GM23338 (cell line): ENCODE results near the gene CASQ2. TPM values are rescaled to one million over a fixed set of nuclear protein-coding genes. Genes with fewer than 3 reads are reported as not detected.
A peak's percentile ranks its signal among the peaks of the same experiment; 100 is the strongest.

ENCODE experiments used
- ATAC-seq: fragments of 200-7000 bp; cut with Tn5 transposase; 3 replicates; pipeline ENCODE4 v1.9.1; 2020
- DNase-seq: peaks from one replicate; pipeline ENCODE4 v3.0.0-alpha.2; 2015; ENCODE audit warnings: low spot score
- H2AFZ ChIP-seq: fragments of 200-600 bp; sonication (generic); 2 replicates; pipeline ENCODE4 v1.8.0; 2016; ENCODE audit warnings: antibody characterized with exemption, mild to moderate bottlenecking, moderate library complexity
- H3F3A ChIP-seq: fragments of 200-600 bp; sonication (generic); replicated peaks from 2 replicates; pipeline ENCODE4 v1.8.0; 2017; ENCODE audit warnings: antibody characterized with exemption, mixed run types, low read depth
- H3K27ac ChIP-seq: fragments of 200-600 bp; sonication (generic); 2 replicates; pipeline ENCODE4 v1.6.1; 2016; ENCODE audit warnings: low read depth
- H3K27me3 ChIP-seq: fragments of 200-600 bp; sonication (generic); 2 replicates; pipeline ENCODE4 v1.8.0; 2016; ENCODE audit warnings: mild to moderate bottlenecking, mixed run types, moderate library complexity; ENCODE audit not compliant: insufficient read depth
- H3K36me3 ChIP-seq: fragments of 200-600 bp; sonication (generic); 2 replicates; pipeline ENCODE4 v1.8.0; 2016; ENCODE audit warnings: mild to moderate bottlenecking; ENCODE audit not compliant: insufficient read depth
- H3K4me1 ChIP-seq: fragments of 200-600 bp; sonication (generic); 2 replicates; pipeline ENCODE4 v1.8.0; 2016; ENCODE audit warnings: mild to moderate bottlenecking, moderate library complexity; ENCODE audit not compliant: insufficient read depth
- H3K4me2 ChIP-seq: fragments of 200-600 bp; sonication (generic); 2 replicates; pipeline ENCODE4 v1.7.1; 2017; ENCODE audit warnings: mixed run types
- H3K4me3 ChIP-seq: fragments of 200-600 bp; sonication (generic); 2 replicates; pipeline ENCODE4 v1.6.1; 2016; ENCODE audit warnings: mixed run types
- H3K79me2 ChIP-seq: fragments of 200-600 bp; sonication (generic); replicated peaks from 2 replicates; pipeline ENCODE4 v1.8.0; 2017; ENCODE audit warnings: mild to moderate bottlenecking; ENCODE audit not compliant: insufficient read depth
- H3K9me2 ChIP-seq: fragments of 200-600 bp; sonication (generic); 2 replicates; pipeline ENCODE4 v1.8.0; 2017; ENCODE audit not compliant: insufficient read depth
- H4K20me1 ChIP-seq: fragments of 200-600 bp; sonication (generic); replicated peaks from 2 replicates; pipeline ENCODE4 v1.8.0; 2017; ENCODE audit warnings: mild to moderate bottlenecking; ENCODE audit not compliant: insufficient read depth
- H3K27ac Mint-ChIP-seq: 2 replicates; pipeline ENCODE4 v1.8.0; 2020; ENCODE audit warnings: inconsistent platforms, mild to moderate bottlenecking, moderate library complexity, mixed read lengths
- H3K27me3 Mint-ChIP-seq: 3 replicates; pipeline ENCODE4 v1.8.0; 2022; ENCODE audit warnings: low read depth, mild to moderate bottlenecking, moderate library complexity, mixed read lengths, inconsistent platforms; ENCODE audit not compliant: insufficient read depth, poor library complexity
- H3K36me3 Mint-ChIP-seq: 3 replicates; pipeline ENCODE4 v1.8.0; 2021; ENCODE audit warnings: low read depth, mild to moderate bottlenecking, inconsistent platforms, moderate library complexity, mixed read lengths
- H3K4me1 Mint-ChIP-seq: 3 replicates; pipeline ENCODE4 v1.8.0; 2020; ENCODE audit warnings: mild to moderate bottlenecking, inconsistent platforms, mixed read lengths
- H3K4me3 Mint-ChIP-seq: 3 replicates; pipeline ENCODE4 v1.8.0; 2021; ENCODE audit warnings: moderate library complexity, mild to moderate bottlenecking, inconsistent platforms, mixed read lengths
- H3K9me3 Mint-ChIP-seq: 3 replicates; pipeline ENCODE4 v1.8.0; 2020; ENCODE audit warnings: moderate library complexity, mild to moderate bottlenecking, inconsistent platforms, mixed read lengths
- CREB1 ChIP-seq: fragments of 250-450 bp; sonication (Bioruptor Pico); IDR thresholded peaks from 2 replicates; pipeline ENCODE4 v1.5.0; 2020; ENCODE audit warnings: low read depth, mild to moderate bottlenecking, moderate library complexity
- EZH2 ChIP-seq: fragments of 200-600 bp; sonication (generic); IDR thresholded peaks from one replicate; pipeline ENCODE4 v1.8.0; 2017; ENCODE audit warnings: antibody characterized with exemption, mild to moderate bottlenecking, low read depth; ENCODE audit not compliant: unreplicated experiment
- EZH2phosphoT487 ChIP-seq: fragments of 200-600 bp; sonication (generic); IDR thresholded peaks from one replicate; pipeline ENCODE4 v1.8.1; 2018; ENCODE audit warnings: antibody characterized with exemption; ENCODE audit not compliant: unreplicated experiment
- JUNB ChIP-seq: IDR thresholded peaks from one replicate; pipeline ENCODE4 v1.6.1; 2016; ENCODE audit warnings: antibody characterized with exemption; ENCODE audit not compliant: unreplicated experiment
- NANOG ChIP-seq: IDR thresholded peaks from 2 replicates; pipeline ENCODE4 v1.6.1; 2016; ENCODE audit warnings: antibody characterized with exemption, borderline replicate concordance
- POLR2AphosphoS5 ChIP-seq: IDR thresholded peaks from 2 replicates; pipeline ENCODE4 v1.6.1; 2016; ENCODE audit warnings: antibody characterized with exemption, low read depth
- STAT1 ChIP-seq: IDR thresholded peaks from one replicate; pipeline ENCODE4 v1.6.1; 2016; ENCODE audit warnings: antibody characterized with exemption; ENCODE audit not compliant: unreplicated experiment
- ZNF114 ChIP-seq: fragments of 250-450 bp; sonication (Bioruptor Pico); IDR thresholded peaks from 2 replicates; pipeline ENCODE4 v1.5.0; 2020; ENCODE audit warnings: mild to moderate bottlenecking, moderate library complexity
- ZNF331 ChIP-seq: fragments of 250-450 bp; sonication (Bioruptor Pico); IDR thresholded peaks from 2 replicates; pipeline ENCODE4 v1.5.0; 2020; ENCODE audit warnings: low read depth, mild to moderate bottlenecking, moderate library complexity
- polyA plus RNA-seq: library from polyadenylated mRNA; unstranded; fragments of >200 nt; fragmentation: Nextera tagmentation; extraction: Ambion mirVana; gene quantifications from 2 replicates; pipeline ENCODE4 v1.2.1, GENCODE V29; 2016
- total RNA-seq: library from RNA; depleted of rRNA; stranded (reverse); fragments of >200 nt; shearing (Covaris generic); gene quantifications from 2 replicates; pipeline ENCODE4 v1.2.3, GENCODE V29; 2014
- TF ChIP-seq, protein P1 (sequence below): IDR thresholded peaks from 2 replicates; pipeline ENCODE4 v1.6.1; 2016; ENCODE audit warnings: antibody characterized with exemption
- TF ChIP-seq, protein P2 (sequence below): fragments of 250-450 bp; sonication (Bioruptor Pico); IDR thresholded peaks from 2 replicates; pipeline ENCODE4 v1.5.0; 2020; ENCODE audit warnings: mild to moderate bottlenecking, moderate library complexity
- TF ChIP-seq, protein P3 (sequence below), 2 experiments: fragments of 200-600 bp in 1 of 2; sonication (generic) in 1 of 2; conservative IDR thresholded peaks; 2 replicates each; pipeline versions ENCODE4 v1.5.1 to v1.6.1; 2016 to 2017; ENCODE audit warnings: antibody characterized with exemption in 2 of 2, low read depth in 2 of 2, mild to moderate bottlenecking in 2 of 2, moderate library complexity in 1 of 2
- TF ChIP-seq, protein P4 (sequence below): IDR thresholded peaks from one replicate; pipeline ENCODE4 v1.6.1; 2018; ENCODE audit warnings: antibody characterized with exemption; ENCODE audit not compliant: unreplicated experiment

CASQ2 gene
- total and polyA plus RNA-seq, 2 experiments from 2014 or later = not detected

DNA sequence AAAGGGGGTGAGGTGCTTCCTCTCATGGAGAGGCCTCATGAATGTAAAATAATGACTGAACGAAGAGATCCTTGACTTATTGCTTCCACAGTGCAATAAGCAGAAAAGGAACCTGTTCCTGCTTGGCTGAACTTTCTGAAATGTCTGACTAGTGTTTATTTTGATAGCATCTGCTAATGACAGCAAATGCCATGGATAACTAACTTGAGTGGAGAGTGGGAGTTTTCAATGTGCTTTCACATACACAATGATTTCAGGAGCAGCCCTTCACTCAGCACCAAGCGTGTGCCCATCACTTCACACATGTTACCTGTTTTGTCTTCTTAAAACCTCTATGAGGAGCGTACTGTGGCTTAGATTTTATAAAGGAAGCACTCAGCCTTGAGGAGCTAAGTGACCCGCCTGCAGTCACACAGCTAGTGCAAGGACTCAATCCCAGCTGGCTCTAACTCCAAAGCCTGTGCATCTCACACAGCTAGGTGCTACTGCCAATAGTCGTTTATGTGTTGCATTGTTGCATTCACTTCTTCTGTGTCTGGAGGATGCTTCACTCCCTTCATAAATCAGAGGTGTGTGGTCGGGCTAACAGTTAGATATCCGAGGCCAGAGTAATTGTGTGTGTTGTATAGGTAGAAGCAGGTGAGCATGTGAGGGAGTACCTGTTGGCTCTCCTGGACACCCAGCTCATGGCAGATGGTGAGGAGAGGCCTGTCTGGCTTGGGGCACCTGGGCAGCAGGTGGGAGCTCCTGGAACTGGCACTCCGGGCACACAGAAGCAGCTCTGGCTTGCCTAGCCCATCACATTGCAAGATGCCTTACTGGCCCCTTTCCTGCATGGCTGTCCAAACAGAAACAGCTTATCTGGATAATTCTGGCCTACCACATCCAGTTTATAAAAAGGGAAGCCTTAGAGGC lies 12.8 kb downstream of the CASQ2 start:
- Histone ChIP-seq H3K4me2 (no peak overlapping the region), H3K4me1 (no peaks in the 10 kb centered on the region), H3K27me3 (no peaks in the 10 kb centered on the region), H2AFZ (peak overlapping the region; percentile 43; the same call in 1 of the 2 replicates), H4K20me1 (no peaks in the 10 kb centered on the region), H3K9me2 (no peaks in the 10 kb centered on the region), H3K4me3 (no peak overlapping the region), H3K79me2 (no peaks in the 10 kb centered on the region), H3K27ac (no peak overlapping the region), H3F3A (no peaks in the 10 kb centered on the region), H3K36me3 (no peaks in the 10 kb centered on the region)
- Mint-ChIP-seq H3K4me3 (no peak overlapping the region), H3K27ac (no peak overlapping the region), H3K27me3 (peaks cover 2% of the 10 kb centered on the region), H3K4me1 (no peaks in the 10 kb centered on the region), H3K9me3 (peaks cover 2% of the 10 kb centered on the region; the same call in 1 of the 3 replicates), H3K36me3 (no peaks in the 10 kb centered on the region)
- ATAC-seq (no peak), DNase-seq (no peak)
- no peak for TF ChIP-seq JUNB
- TF ChIP-seq, protein P1, sequence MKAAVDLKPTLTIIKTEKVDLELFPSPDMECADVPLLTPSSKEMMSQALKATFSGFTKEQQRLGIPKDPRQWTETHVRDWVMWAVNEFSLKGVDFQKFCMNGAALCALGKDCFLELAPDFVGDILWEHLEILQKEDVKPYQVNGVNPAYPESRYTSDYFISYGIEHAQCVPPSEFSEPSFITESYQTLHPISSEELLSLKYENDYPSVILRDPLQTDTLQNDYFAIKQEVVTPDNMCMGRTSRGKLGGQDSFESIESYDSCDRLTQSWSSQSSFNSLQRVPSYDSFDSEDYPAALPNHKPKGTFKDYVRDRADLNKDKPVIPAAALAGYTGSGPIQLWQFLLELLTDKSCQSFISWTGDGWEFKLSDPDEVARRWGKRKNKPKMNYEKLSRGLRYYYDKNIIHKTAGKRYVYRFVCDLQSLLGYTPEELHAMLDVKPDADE = no peak
- no peak for TF ChIP-seq EZH2phosphoT487
- no peak for TF ChIP-seq CREB1 (CRISPR knock-in tag)
- TF ChIP-seq, protein P2, sequence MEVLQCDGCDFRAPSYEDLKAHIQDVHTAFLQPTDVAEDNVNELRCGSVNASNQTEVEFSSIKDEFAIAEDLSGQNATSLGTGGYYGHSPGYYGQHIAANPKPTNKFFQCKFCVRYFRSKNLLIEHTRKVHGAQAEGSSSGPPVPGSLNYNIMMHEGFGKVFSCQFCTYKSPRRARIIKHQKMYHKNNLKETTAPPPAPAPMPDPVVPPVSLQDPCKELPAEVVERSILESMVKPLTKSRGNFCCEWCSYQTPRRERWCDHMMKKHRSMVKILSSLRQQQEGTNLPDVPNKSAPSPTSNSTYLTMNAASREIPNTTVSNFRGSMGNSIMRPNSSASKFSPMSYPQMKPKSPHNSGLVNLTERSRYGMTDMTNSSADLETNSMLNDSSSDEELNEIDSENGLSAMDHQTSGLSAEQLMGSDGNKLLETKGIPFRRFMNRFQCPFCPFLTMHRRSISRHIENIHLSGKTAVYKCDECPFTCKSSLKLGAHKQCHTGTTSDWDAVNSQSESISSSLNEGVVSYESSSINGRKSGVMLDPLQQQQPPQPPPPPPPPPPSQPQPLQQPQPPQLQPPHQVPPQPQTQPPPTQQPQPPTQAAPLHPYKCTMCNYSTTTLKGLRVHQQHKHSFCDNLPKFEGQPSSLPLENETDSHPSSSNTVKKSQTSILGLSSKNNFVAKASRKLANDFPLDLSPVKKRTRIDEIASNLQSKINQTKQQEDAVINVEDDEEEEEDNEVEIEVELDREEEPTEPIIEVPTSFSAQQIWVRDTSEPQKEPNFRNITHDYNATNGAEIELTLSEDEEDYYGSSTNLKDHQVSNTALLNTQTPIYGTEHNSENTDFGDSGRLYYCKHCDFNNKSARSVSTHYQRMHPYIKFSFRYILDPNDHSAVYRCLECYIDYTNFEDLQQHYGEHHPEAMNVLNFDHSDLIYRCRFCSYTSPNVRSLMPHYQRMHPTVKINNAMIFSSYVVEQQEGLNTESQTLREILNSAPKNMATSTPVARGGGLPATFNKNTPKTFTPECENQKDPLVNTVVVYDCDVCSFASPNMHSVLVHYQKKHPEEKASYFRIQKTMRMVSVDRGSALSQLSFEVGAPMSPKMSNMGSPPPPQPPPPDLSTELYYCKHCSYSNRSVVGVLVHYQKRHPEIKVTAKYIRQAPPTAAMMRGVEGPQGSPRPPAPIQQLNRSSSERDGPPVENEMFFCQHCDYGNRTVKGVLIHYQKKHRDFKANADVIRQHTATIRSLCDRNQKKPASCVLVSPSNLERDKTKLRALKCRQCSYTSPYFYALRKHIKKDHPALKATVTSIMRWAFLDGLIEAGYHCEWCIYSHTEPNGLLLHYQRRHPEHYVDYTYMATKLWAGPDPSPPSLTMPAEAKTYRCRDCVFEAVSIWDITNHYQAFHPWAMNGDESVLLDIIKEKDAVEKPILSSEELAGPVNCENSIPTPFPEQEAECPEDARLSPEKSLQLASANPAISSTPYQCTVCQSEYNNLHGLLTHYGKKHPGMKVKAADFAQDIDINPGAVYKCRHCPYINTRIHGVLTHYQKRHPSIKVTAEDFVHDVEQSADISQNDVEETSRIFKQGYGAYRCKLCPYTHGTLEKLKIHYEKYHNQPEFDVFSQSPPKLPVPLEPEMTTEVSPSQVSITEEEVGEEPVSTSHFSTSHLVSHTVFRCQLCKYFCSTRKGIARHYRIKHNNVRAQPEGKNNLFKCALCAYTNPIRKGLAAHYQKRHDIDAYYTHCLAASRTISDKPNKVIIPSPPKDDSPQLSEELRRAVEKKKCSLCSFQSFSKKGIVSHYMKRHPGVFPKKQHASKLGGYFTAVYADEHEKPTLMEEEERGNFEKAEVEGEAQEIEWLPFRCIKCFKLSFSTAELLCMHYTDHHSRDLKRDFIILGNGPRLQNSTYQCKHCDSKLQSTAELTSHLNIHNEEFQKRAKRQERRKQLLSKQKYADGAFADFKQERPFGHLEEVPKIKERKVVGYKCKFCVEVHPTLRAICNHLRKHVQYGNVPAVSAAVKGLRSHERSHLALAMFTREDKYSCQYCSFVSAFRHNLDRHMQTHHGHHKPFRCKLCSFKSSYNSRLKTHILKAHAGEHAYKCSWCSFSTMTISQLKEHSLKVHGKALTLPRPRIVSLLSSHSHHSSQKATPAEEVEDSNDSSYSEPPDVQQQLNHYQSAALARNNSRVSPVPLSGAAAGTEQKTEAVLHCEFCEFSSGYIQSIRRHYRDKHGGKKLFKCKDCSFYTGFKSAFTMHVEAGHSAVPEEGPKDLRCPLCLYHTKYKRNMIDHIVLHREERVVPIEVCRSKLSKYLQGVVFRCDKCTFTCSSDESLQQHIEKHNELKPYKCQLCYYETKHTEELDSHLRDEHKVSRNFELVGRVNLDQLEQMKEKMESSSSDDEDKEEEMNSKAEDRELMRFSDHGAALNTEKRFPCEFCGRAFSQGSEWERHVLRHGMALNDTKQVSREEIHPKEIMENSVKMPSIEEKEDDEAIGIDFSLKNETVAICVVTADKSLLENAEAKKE (CRISPR knock-in tag) = no peak
- no peak for TF ChIP-seq NANOG
- TF ChIP-seq, protein P3, sequence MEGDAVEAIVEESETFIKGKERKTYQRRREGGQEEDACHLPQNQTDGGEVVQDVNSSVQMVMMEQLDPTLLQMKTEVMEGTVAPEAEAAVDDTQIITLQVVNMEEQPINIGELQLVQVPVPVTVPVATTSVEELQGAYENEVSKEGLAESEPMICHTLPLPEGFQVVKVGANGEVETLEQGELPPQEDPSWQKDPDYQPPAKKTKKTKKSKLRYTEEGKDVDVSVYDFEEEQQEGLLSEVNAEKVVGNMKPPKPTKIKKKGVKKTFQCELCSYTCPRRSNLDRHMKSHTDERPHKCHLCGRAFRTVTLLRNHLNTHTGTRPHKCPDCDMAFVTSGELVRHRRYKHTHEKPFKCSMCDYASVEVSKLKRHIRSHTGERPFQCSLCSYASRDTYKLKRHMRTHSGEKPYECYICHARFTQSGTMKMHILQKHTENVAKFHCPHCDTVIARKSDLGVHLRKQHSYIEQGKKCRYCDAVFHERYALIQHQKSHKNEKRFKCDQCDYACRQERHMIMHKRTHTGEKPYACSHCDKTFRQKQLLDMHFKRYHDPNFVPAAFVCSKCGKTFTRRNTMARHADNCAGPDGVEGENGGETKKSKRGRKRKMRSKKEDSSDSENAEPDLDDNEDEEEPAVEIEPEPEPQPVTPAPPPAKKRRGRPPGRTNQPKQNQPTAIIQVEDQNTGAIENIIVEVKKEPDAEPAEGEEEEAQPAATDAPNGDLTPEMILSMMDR (conservative IDR thresholded peaks at IDR 0.05; ENCODE audit: low read depth in 2 of 2) = no peak
- no peak for TF ChIP-seq STAT1
- TF ChIP-seq, protein P4, sequence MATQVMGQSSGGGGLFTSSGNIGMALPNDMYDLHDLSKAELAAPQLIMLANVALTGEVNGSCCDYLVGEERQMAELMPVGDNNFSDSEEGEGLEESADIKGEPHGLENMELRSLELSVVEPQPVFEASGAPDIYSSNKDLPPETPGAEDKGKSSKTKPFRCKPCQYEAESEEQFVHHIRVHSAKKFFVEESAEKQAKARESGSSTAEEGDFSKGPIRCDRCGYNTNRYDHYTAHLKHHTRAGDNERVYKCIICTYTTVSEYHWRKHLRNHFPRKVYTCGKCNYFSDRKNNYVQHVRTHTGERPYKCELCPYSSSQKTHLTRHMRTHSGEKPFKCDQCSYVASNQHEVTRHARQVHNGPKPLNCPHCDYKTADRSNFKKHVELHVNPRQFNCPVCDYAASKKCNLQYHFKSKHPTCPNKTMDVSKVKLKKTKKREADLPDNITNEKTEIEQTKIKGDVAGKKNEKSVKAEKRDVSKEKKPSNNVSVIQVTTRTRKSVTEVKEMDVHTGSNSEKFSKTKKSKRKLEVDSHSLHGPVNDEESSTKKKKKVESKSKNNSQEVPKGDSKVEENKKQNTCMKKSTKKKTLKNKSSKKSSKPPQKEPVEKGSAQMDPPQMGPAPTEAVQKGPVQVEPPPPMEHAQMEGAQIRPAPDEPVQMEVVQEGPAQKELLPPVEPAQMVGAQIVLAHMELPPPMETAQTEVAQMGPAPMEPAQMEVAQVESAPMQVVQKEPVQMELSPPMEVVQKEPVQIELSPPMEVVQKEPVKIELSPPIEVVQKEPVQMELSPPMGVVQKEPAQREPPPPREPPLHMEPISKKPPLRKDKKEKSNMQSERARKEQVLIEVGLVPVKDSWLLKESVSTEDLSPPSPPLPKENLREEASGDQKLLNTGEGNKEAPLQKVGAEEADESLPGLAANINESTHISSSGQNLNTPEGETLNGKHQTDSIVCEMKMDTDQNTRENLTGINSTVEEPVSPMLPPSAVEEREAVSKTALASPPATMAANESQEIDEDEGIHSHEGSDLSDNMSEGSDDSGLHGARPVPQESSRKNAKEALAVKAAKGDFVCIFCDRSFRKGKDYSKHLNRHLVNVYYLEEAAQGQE = no peak
- no peak for TF ChIP-seq ZNF331 (CRISPR knock-in tag)
- no peak for TF ChIP-seq EZH2
- TF ChIP-seq ZNF114 = no peak
- no peak for TF ChIP-seq POLR2AphosphoS5
